Ascending aorta (tissue), 2 donors: ENCODE measurements around the gene C7orf33. TPM values are rescaled to one million over a fixed set of nuclear protein-coding genes. Genes with fewer than 3 reads are reported as not detected.

Source experiments
- DNase-seq, 2 donors: peaks; one replicate each; pipeline ENCODE4 v3.0.0-alpha.2; 2019; ENCODE audit warnings: low spot score in 2 of 2
- H3K27ac ChIP-seq, 2 donors: fragments of 200-600 bp; sonication (generic); one replicate each; pipeline ENCODE4 v1.5.1; 2016 to 2017; ENCODE audit warnings: mild to moderate bottlenecking in 1 of 2
- H3K27me3 ChIP-seq: fragments of 200-600 bp; sonication (generic); one replicate; pipeline ENCODE4 v1.5.1; 2017
- H3K36me3 ChIP-seq, 2 donors: fragments of 200-600 bp; sonication (generic); one replicate each; pipeline ENCODE4 v1.5.1; 2016
- H3K4me1 ChIP-seq, 2 donors: fragments of 200-600 bp; sonication (generic); one replicate each; pipeline ENCODE4 v1.5.1; 2016 to 2017; ENCODE audit warnings: mild to moderate bottlenecking in 1 of 2
- H3K4me3 ChIP-seq, 2 donors: fragments of 200-600 bp; sonication (generic); one replicate each; pipeline ENCODE4 v1.5.1; 2016 to 2017; ENCODE audit warnings: mild to moderate bottlenecking in 1 of 2
- H3K9me3 ChIP-seq, 2 donors: fragments of 200-600 bp; sonication (generic); one replicate each; pipeline ENCODE4 v1.5.1; 2016
- intact Hi-C: fragments of 100-400 bp; cut with DNase I; formaldehyde crosslinking; loops from one replicate; pipeline ENCODE4 v1.15.1; 2023
- total RNA-seq: library from RNA; depleted of rRNA; stranded (reverse); fragments of >200 nt; gene quantifications from one replicate; pipeline ENCODE4 v1.1.0, GENCODE V29; 2016
- TF ChIP-seq, protein P1 (sequence below), 3 experiments: fragments of 200-600 bp in 2 of 3; fragments of 450-650 bp in 1 of 3; sonication (generic) in 2 of 3; IDR thresholded peaks; one replicate each; pipeline ENCODE4 v1.5.1; 2016 to 2019; ENCODE audit warnings: antibody characterized with exemption in 3 of 3, mild to moderate bottlenecking in 1 of 3, moderate library complexity in 1 of 3

Gene C7orf33, protein sequence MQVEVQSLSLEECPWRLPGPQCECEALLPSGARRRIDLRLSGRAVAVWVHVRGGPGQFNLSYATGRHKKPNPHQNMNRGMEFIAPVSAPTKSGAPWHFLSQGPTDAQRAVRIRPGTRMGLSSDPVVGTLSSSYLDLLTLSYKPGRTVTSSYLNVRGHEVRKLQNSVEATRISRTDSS
- not detected for total RNA-seq

DNA sequence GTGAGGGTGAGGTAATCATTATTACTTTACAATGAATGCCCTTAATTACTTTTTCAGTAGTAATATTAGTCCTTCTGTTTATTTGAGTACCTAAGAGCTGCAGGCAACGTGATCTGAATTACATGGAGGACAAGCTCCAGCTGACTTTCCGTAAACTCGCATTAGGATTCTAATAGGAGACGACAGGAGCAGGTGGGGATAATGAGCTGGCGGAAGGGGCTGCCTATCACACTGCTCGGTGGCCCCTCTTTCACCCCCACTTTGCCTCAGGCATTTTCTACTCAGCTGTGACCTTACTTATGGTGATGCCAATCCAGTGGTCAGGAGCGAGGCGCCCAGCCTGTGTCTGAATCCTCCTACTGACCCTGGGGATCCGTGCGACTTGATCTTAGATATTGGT is at the start of gene C7orf33:
Gene C7orf33, plus strand, starts transcription at position 296 of the 400 bp plus-strand sequence. CDS start 160 bp downstream, outside the sequence.
- no peak for DNase-seq
- Histone ChIP-seq H3K27ac (no peak within 1 kb of the TSS), H3K9me3 (no peaks in the 10 kb centered on the region), H3K27me3 (no peaks in the 10 kb centered on the region), H3K4me1 (no peaks in the 10 kb centered on the region), H3K4me3 (no peak within 1 kb of the TSS), H3K36me3 (no peaks in the 10 kb centered on the region)
- TF ChIP-seq, protein P1, sequence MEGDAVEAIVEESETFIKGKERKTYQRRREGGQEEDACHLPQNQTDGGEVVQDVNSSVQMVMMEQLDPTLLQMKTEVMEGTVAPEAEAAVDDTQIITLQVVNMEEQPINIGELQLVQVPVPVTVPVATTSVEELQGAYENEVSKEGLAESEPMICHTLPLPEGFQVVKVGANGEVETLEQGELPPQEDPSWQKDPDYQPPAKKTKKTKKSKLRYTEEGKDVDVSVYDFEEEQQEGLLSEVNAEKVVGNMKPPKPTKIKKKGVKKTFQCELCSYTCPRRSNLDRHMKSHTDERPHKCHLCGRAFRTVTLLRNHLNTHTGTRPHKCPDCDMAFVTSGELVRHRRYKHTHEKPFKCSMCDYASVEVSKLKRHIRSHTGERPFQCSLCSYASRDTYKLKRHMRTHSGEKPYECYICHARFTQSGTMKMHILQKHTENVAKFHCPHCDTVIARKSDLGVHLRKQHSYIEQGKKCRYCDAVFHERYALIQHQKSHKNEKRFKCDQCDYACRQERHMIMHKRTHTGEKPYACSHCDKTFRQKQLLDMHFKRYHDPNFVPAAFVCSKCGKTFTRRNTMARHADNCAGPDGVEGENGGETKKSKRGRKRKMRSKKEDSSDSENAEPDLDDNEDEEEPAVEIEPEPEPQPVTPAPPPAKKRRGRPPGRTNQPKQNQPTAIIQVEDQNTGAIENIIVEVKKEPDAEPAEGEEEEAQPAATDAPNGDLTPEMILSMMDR (IDR thresholded peaks at IDR 0.05), result no peak
- intact Hi-C loops, result no loop called here

DNA sequence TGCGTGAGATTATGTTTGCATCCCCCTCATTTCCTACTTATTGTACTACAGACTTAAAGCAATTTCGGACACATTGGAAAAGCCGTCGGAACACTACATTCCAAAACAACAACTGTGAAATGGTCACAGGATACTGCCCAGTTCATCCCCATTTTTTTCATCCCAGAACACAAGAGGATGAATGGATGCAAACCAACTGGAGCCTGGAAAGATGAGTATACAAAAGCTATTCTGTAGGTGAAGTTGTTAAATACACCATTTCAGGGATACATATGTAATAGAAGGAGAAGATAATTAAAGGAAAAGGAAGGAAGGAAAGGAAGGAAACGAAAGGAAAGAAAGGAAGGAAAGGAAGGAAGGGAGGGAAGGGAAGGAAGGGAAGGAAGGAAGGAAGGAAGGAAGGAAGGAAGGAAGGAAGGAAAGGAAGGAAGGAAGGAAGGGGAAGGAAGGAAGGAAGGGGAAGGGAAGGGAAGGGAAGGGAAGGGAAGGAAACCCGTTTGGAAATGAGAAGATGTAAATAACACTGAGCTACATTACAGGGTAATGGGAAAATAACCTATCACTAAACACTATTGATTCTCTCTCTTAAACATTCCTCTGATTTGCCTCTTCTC is 48.6 kb upstream of the C7orf33 start:
- intact Hi-C loops, result loop anchor here (2.0 to 10.0 kb wide), 2 partner anchors 157 to 343 kb away; partner anchors contain the start of genes CUL1 and EZH2
- TF ChIP-seq, protein P1 (IDR thresholded peaks at IDR 0.05), result no peak
- DNase-seq, result no peak

DNA sequence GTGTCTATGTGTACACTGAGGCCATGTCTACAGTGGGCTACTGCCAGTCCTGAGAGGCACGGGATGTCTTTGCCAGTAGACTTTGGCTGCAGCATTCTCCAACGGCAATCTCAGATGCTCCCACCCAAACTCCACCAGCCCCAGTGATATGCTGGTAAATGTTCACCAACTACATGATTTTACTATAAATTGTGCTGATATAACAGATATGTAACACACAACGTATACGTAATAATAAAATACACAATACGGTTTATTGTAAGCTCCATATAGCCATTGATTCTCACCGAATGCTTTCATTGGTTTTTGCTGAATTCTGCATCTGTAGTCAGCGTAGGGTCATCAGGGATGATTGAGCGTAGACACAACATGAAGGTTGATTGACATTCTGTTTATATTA is 47.3 kb upstream of the C7orf33 start:
- intact Hi-C loops, result loop anchor here (10.0 kb wide), 1 partner anchor 341 kb away; the partner anchor contains the start of gene EZH2
- no peaks in the 10 kb centered on the region for H3K9me3 ChIP-seq
- no peak overlapping the region for H3K4me3 ChIP-seq
- TF ChIP-seq, protein P1 (IDR thresholded peaks at IDR 0.05), result no peak
- H3K36me3 ChIP-seq, result no peaks in the 10 kb centered on the region
- H3K27me3 ChIP-seq, result no peaks in the 10 kb centered on the region
- no peak overlapping the region for H3K27ac ChIP-seq
- DNase-seq, result no peak
- H3K4me1 ChIP-seq, result no peaks in the 10 kb centered on the region

More for the DNA sequence above, 48.6 kb upstream of the C7orf33 start:
- H3K9me3 ChIP-seq, result no peaks in the 10 kb centered on the region
- no peak overlapping the region for H3K4me3 ChIP-seq
- no peaks in the 10 kb centered on the region for H3K4me1 ChIP-seq
- no peaks in the 10 kb centered on the region for H3K36me3 ChIP-seq
- H3K27ac ChIP-seq, result no peak overlapping the region
- no peaks in the 10 kb centered on the region for H3K27me3 ChIP-seq

DNA sequence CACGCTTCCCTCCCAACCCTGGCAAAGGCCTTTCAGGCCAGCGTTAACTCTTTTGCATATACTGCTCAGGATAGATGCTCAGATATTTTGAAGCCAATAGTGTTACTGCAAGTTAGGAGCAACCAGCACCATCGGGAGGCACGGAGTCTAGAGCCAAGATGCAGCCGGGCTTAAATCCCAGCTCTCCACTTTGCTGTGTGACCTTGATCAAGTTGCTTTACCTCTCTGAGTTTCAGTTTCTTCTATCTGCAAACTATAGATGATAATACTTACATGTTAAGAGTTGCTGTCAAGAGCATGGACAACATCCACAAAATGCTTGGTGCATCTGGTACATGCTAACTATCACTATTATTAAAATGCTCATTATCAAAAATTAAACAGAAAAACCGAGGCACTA is 45.4 kb upstream of the C7orf33 start:
- no peak for DNase-seq
- TF ChIP-seq, protein P1 (IDR thresholded peaks at IDR 0.05), result no peak
- Histone ChIP-seq H3K27me3 (no peaks in the 10 kb centered on the region), H3K4me3 (no peak overlapping the region), H3K36me3 (no peaks in the 10 kb centered on the region), H3K27ac (no peak overlapping the region), H3K9me3 (no peaks in the 10 kb centered on the region), H3K4me1 (no peaks in the 10 kb centered on the region)
- intact Hi-C loops, result loop anchor here (10.0 kb wide), 1 partner anchor 340 kb away; the partner anchor contains the start of gene EZH2

DNA sequence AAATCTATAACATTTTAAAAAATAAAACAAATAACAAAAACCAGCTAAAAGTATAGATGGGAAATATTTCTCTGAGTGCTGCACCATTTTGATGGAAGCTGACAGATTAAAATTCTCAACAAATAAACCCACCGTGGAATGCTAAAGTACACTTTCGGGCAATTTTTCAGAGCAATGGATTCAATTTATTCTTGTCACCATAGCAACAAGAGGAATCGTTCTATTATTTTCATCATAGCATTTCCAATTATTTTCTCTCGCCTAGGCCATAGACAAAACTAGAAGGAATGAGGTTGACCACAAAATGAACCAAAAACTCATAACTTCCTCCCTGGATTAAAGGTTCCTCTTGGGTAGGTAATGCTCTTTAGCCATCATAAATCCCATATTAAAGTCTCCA is 44.6 kb upstream of the C7orf33 start:
- intact Hi-C loops, result loop anchor here (10.0 kb wide), 1 partner anchor 339 kb away; the partner anchor contains the start of gene EZH2
- Histone ChIP-seq H3K4me1 (no peaks in the 10 kb centered on the region), H3K27ac (no peak overlapping the region), H3K27me3 (no peaks in the 10 kb centered on the region), H3K9me3 (no peaks in the 10 kb centered on the region), H3K4me3 (no peak overlapping the region), H3K36me3 (no peaks in the 10 kb centered on the region)
- TF ChIP-seq, protein P1 (IDR thresholded peaks at IDR 0.05), result no peak
- no peak for DNase-seq
